Measurements from ENCODE around the gene GCDH. TPM values are rescaled to one million over a fixed set of nuclear protein-coding genes. Genes with fewer than 3 reads are reported as not detected.

GCDH gene
- polyA plus RNA-seq, 1 experiment: 20.9 TPM

DNA sequence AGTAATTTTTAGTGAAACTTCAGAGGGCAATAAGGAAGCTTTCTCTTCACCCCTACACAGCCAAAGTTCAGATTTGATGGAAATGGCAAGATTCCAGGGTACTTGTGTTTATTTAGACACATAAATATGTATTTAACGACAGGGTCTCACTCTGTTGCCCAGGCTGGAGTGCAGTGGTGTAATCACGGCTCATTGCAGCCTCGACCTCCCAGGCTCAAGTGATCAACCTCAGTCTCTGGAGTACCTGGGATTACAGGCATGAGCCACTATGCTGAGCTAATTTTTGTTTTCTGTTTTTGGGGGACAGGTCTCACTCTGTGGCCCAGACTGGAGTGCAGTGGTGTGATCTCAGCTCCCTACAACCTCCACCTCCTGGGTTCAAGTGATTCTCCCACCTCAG is 30.1 kb downstream of the GCDH start:
- no peak for DNase-seq (ENCODE audit: low read depth)
- ChIA-PET POLR2A (no interaction called here), CTCF (interaction anchor here (0.6 to 1.5 kb wide), 3 partner anchors 11 to 188 kb away, joined by 3 to 5 read pairs (median 3); no protein-coding TSS in a partner anchor)
- Histone ChIP-seq H3K36me3 (ENCODE audit: control insufficient read depth, insufficient read depth, low read length) (peaks cover 24% of the 10 kb centered on the region), H3K27me3 (ENCODE audit: control insufficient read depth, insufficient read depth, low read length) (no peaks in the 10 kb centered on the region), H3K4me3 (ENCODE audit: low read depth, low read length) (no peak overlapping the region)
- TF ChIP-seq, protein P1, sequence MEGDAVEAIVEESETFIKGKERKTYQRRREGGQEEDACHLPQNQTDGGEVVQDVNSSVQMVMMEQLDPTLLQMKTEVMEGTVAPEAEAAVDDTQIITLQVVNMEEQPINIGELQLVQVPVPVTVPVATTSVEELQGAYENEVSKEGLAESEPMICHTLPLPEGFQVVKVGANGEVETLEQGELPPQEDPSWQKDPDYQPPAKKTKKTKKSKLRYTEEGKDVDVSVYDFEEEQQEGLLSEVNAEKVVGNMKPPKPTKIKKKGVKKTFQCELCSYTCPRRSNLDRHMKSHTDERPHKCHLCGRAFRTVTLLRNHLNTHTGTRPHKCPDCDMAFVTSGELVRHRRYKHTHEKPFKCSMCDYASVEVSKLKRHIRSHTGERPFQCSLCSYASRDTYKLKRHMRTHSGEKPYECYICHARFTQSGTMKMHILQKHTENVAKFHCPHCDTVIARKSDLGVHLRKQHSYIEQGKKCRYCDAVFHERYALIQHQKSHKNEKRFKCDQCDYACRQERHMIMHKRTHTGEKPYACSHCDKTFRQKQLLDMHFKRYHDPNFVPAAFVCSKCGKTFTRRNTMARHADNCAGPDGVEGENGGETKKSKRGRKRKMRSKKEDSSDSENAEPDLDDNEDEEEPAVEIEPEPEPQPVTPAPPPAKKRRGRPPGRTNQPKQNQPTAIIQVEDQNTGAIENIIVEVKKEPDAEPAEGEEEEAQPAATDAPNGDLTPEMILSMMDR (IDR thresholded peaks at IDR 0.05; ENCODE audit: insufficient read depth, low read depth, low read length): no peak

DNA sequence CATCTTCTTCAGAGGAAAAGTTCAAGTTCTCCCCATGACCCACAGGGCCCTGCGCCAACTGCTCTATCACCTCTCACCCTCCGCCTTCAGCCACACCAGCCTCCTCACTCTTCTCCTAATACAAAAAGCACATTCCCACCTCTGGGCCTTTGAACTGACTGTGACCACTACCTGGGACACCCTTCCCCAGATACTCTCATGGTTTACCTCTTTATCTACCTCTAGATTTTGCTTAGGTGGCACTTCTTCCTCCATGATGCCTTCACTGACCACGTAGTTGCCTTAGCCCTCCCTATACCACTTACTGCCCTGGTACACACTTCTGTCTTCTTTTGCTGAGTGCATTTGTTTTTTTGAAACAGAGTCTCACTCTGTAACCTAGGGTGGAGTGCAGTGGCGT is 32.0 kb downstream of the GCDH start:
- TF ChIP-seq, protein P1 (IDR thresholded peaks at IDR 0.05; ENCODE audit: insufficient read depth, low read depth, low read length): no peak
- no peak overlapping the region for H3K4me3 ChIP-seq (ENCODE audit: low read depth, low read length)
- ChIA-PET POLR2A (no interaction called here), CTCF (no interaction called here)
- H3K27me3 ChIP-seq (ENCODE audit: control insufficient read depth, insufficient read depth, low read length): no peaks in the 10 kb centered on the region
- no peak for DNase-seq (ENCODE audit: low read depth)
- peaks cover 34% of the 10 kb centered on the region for H3K36me3 ChIP-seq (ENCODE audit: control insufficient read depth, insufficient read depth, low read length)

DNA sequence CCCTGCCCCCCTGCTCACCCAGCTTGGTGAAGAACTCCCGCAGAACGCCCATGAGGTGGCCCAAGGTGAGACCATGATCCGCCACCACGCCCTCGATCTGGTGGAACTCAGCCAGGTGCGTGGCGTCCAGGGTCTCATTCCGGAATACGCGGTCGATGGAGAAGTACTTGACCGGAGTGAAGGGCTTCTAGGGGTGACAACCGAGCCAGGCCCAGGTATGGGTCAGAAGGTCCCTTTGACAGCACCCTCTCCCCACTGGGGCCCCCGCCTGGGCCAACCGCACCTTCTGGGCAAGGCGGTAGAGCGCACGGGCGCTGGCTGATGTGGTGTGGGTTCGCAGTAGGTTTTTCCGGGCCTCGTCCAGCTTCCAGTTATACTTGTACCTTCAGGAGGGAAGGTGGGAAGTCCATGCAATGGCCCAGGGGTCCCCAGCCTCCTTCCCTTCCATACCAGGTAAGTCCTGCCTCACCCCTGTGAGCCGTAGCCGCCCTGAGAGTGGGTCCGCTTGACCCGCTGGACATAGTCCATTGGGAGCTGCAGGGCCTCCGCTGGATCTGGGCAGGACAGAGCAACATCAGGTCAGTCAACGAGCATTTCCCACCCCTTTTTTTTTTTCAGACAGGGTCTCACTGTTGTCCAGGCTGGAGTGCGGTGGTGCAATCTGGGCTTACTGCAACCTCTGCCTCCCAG is 33.8 kb downstream of the GCDH start:
- ChIA-PET CTCF (interaction anchor here (0.9 kb wide), 1 partner anchor 41 kb away, joined by 3 read pairs; no protein-coding TSS in a partner anchor), POLR2A (interaction anchor here (0.9 kb wide), 1 partner anchor 9 kb away, joined by 3 read pairs; the partner anchor contains the start of gene FARSA)
- peaks cover 45% of the 10 kb centered on the region for H3K36me3 ChIP-seq (ENCODE audit: control insufficient read depth, insufficient read depth, low read length)
- no peaks in the 10 kb centered on the region for H3K27me3 ChIP-seq (ENCODE audit: control insufficient read depth, insufficient read depth, low read length)
- TF ChIP-seq, protein P1 (IDR thresholded peaks at IDR 0.05; ENCODE audit: insufficient read depth, low read depth, low read length): no peak
- no peak overlapping the region for H3K4me3 ChIP-seq (ENCODE audit: low read depth, low read length)
- no peak for DNase-seq (ENCODE audit: low read depth)

DNA sequence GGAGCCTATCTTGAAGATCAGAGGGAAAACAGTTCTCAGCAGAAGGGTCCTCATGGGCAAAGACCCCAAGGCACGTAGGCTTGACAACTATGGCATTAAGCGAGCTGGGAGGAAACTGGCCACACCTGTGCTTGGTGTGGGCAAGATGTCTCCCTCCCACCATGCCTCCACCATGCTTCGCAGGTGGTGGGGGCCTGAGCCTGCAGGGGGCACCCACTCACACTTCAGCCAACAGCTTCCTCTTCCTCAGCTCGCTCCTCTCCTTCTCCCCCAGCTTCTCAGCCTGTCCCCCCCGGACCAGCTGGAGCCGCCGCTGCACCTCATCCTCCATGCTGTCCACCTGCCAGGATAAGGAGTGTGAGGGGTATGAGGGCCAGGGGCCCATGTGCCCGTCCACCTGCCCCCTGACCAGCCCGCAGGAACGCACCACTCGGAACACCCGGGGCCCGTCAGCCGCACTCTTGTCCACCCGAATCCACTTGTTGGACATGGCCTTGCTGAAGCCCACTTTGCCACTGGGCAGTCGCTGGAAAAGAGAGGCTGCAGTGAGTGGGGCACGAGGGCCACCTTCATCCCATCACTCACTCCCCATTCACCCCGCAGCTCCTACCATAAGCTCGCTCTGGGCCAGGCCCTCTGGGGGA is 39.2 kb downstream of the GCDH start:
- no peak for DNase-seq (ENCODE audit: low read depth)
- no peak overlapping the region for H3K4me3 ChIP-seq (ENCODE audit: low read depth, low read length)
- ChIA-PET POLR2A (no interaction called here), CTCF (no interaction called here)
- peaks cover 28% of the 10 kb centered on the region for H3K36me3 ChIP-seq (ENCODE audit: control insufficient read depth, insufficient read depth, low read length)
- H3K27me3 ChIP-seq (ENCODE audit: control insufficient read depth, insufficient read depth, low read length): no peaks in the 10 kb centered on the region
- TF ChIP-seq, protein P1 (IDR thresholded peaks at IDR 0.05; ENCODE audit: insufficient read depth, low read depth, low read length): no peak
